ENCODE data around the gene CCDC71. TPM values are rescaled to one million over a fixed set of nuclear protein-coding genes. Genes with fewer than 3 reads are reported as not detected.

The CCDC71 gene
- total and polyA plus RNA-seq, 2 donors (not counting 1 experiment from before 2014, with no cell fraction given) = 15.6 to 30.0 TPM

DNA sequence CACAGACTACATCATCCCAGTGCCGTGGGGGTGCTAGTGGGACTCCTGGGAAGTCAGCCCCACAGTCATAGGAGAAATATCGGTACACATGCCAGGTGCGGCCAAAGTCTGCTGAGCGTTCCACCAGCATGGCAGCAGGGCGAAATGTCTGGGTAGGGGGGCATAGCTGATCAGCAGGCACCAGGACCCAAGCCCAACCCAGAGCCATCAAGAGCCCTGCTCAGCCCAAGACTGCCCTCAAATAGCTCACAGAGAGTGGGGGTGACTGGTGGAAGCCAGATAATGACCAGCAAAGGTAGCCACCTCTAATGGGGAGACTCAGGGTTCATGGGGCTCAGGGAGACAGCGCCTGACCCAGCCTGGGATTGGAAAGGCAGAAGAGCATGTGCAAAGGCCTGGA is 34.6 kb downstream of the CCDC71 start:
- Histone ChIP-seq H3K4me2 (replicated peaks; ENCODE audit: low read depth, low read length, poor library complexity, severe bottlenecking) (no peak overlapping the region), H3K4me1 (ENCODE audit: control insufficient read depth in 2 of 2, insufficient read depth in 2 of 2, low read length in 2 of 2) (peaks cover 4 to 10% of the 10 kb centered on the region in 2 donors), H3K27ac (ENCODE audit: low read length in 2 of 2) (no peak overlapping the region), H3K9me3 (ENCODE audit: control extremely low read depth in 1 of 3, control insufficient read depth in 2 of 3, insufficient read depth in 1 of 3, low read length in 2 of 3) (no peaks in the 10 kb centered on the region), H3K27me3 (replicated peaks in 1 of 4; ENCODE audit: control extremely low read depth in 1 of 4, control insufficient read depth in 3 of 4, insufficient read depth in 4 of 4, low read length in 3 of 4) (peaks cover 0 to 31% (median 0%) of the 10 kb centered on the region in 4 experiments), H2AFZ (ENCODE audit: insufficient read depth, low read depth, low read length, poor library complexity, severe bottlenecking) (no peak overlapping the region), H3K79me2 (ENCODE audit: control insufficient read depth, insufficient read depth, low read length) (no peaks in the 10 kb centered on the region), H3K36me3 (replicated peaks in 1 of 2; ENCODE audit: control extremely low read depth in 1 of 2, control insufficient read depth in 1 of 2, extremely low read depth in 1 of 2, insufficient read depth in 2 of 2, low read length in 1 of 2) (no peaks in the 10 kb centered on the region), H3K4me3 (ENCODE audit: control extremely low read depth in 1 of 5, extremely low read depth in 1 of 5, insufficient read depth in 1 of 5, low read depth in 2 of 5, low read length in 4 of 5) (no peak overlapping the region), H3K9ac (ENCODE audit: low read length) (no peak overlapping the region), H4K20me1 (ENCODE audit: control insufficient read depth, insufficient read depth, low read length, poor library complexity, severe bottlenecking) (no peaks in the 10 kb centered on the region)
- POLR2A ChIA-PET = interaction anchor here (0.6 kb wide), 1 partner anchor 318 kb away, joined by 3 read pairs; no protein-coding TSS in a partner anchor
- intact Hi-C loops (cut with micrococcal nuclease) = no loop called here
- WGBS (ENCODE audit: insufficient coverage) = 100% methylated on average over 5 of the region's 6 CpGs
- H3K4me3 Mint-ChIP-seq = no peak overlapping the region
- H3K27me3 Mint-ChIP-seq = peaks cover 21% of the 10 kb centered on the region
- DNase-seq (no peak), ATAC-seq (ENCODE audit: low read depth) (no peak)
- H3K27ac Mint-ChIP-seq = no peak overlapping the region
- no peaks in the 10 kb centered on the region for H3K9me3 Mint-ChIP-seq (ENCODE audit: insufficient read depth)
- TF ChIP-seq, protein P1, sequence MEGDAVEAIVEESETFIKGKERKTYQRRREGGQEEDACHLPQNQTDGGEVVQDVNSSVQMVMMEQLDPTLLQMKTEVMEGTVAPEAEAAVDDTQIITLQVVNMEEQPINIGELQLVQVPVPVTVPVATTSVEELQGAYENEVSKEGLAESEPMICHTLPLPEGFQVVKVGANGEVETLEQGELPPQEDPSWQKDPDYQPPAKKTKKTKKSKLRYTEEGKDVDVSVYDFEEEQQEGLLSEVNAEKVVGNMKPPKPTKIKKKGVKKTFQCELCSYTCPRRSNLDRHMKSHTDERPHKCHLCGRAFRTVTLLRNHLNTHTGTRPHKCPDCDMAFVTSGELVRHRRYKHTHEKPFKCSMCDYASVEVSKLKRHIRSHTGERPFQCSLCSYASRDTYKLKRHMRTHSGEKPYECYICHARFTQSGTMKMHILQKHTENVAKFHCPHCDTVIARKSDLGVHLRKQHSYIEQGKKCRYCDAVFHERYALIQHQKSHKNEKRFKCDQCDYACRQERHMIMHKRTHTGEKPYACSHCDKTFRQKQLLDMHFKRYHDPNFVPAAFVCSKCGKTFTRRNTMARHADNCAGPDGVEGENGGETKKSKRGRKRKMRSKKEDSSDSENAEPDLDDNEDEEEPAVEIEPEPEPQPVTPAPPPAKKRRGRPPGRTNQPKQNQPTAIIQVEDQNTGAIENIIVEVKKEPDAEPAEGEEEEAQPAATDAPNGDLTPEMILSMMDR (IDR thresholded peaks at IDR 0.05) = no peak
- no peak for TF ChIP-seq EZH2 (IDR thresholded peaks at IDR 0.05; ENCODE audit: borderline replicate concordance, insufficient read depth, low read depth, low read length, poor library complexity, severe bottlenecking)
- CTCF ChIA-PET = no interaction called here
- peaks cover 2% of the 10 kb centered on the region for H3K4me1 Mint-ChIP-seq

DNA sequence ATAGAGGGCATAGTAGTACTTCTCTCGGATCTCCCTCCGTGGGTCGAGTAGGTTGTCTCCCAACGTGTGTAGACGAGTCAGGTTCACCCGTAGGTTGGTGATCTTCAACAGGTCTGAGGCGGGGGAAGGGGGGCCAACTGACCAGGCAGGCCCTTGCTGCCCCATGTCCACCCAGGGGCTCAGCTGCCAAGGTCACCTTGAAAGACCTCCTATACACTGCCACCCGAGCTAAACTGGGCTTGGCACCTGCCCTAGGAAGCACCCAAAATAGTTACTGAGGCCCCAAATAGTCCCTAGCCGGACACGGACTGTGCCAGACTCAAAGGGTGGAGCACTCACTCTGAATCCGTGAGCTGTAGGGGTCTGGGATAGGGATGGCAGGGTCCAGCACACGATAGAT is 35.1 kb downstream of the CCDC71 start:
- WGBS (ENCODE audit: insufficient coverage) = 89% methylated on average over 12 of the region's 12 CpGs
- no peak overlapping the region for H3K27ac ChIP-seq (ENCODE audit: low read length in 2 of 2)
- peaks cover 21% of the 10 kb centered on the region for H3K27me3 Mint-ChIP-seq
- ChIA-PET CTCF (no interaction called here), POLR2A (no interaction called here)
- H3K27me3 ChIP-seq (replicated peaks in 1 of 4; ENCODE audit: control extremely low read depth in 1 of 4, control insufficient read depth in 3 of 4, insufficient read depth in 4 of 4, low read length in 3 of 4) = peaks cover 0 to 29% (median 0%) of the 10 kb centered on the region in 4 experiments
- no peak overlapping the region for H3K27ac Mint-ChIP-seq
- H3K9me3 ChIP-seq (ENCODE audit: control extremely low read depth in 1 of 3, control insufficient read depth in 2 of 3, insufficient read depth in 1 of 3, low read length in 2 of 3) = no peaks in the 10 kb centered on the region
- no peak overlapping the region for H3K4me3 ChIP-seq (ENCODE audit: control extremely low read depth in 1 of 5, extremely low read depth in 1 of 5, insufficient read depth in 1 of 5, low read depth in 2 of 5, low read length in 4 of 5)
- no peaks in the 10 kb centered on the region for H3K79me2 ChIP-seq (ENCODE audit: control insufficient read depth, insufficient read depth, low read length)
- H3K4me1 Mint-ChIP-seq = peaks cover 2% of the 10 kb centered on the region
- intact Hi-C loops (cut with micrococcal nuclease) = no loop called here
- H3K4me1 ChIP-seq (ENCODE audit: control insufficient read depth in 2 of 2, insufficient read depth in 2 of 2, low read length in 2 of 2) = peaks cover 4 to 10% of the 10 kb centered on the region in 2 donors
- no peak overlapping the region for H3K4me3 Mint-ChIP-seq
- H3K9ac ChIP-seq (ENCODE audit: low read length) = no peak overlapping the region
- no peak overlapping the region for H2AFZ ChIP-seq (ENCODE audit: insufficient read depth, low read depth, low read length, poor library complexity, severe bottlenecking)
- no peaks in the 10 kb centered on the region for H4K20me1 ChIP-seq (ENCODE audit: control insufficient read depth, insufficient read depth, low read length, poor library complexity, severe bottlenecking)
- H3K4me2 ChIP-seq (replicated peaks; ENCODE audit: low read depth, low read length, poor library complexity, severe bottlenecking) = no peak overlapping the region
- DNase-seq (no peak), ATAC-seq (ENCODE audit: low read depth) (no peak)
- TF ChIP-seq EZH2 (IDR thresholded peaks at IDR 0.05; ENCODE audit: borderline replicate concordance, insufficient read depth, low read depth, low read length, poor library complexity, severe bottlenecking) = no peak
- TF ChIP-seq, protein P1 (IDR thresholded peaks at IDR 0.05) = no peak
- H3K36me3 ChIP-seq (replicated peaks in 1 of 2; ENCODE audit: control extremely low read depth in 1 of 2, control insufficient read depth in 1 of 2, extremely low read depth in 1 of 2, insufficient read depth in 2 of 2, low read length in 1 of 2) = no peaks in the 10 kb centered on the region
- no peaks in the 10 kb centered on the region for H3K9me3 Mint-ChIP-seq (ENCODE audit: insufficient read depth)

Data from B cell (primary cell).